ENCODE results near the gene GPX6. TPM values are rescaled to one million over a fixed set of nuclear protein-coding genes. Genes with fewer than 3 reads are reported as not detected.
A peak's percentile ranks its signal among the peaks of the same experiment; 100 is the strongest.

GPX6 gene
- total RNA-seq, 1 donor from 2014 or later, result not detected

- DNase-seq (ENCODE audit: extremely low spot score, unreplicated experiment), result no peak
- peaks cover 45% of the 10 kb centered on the region for H3K27me3 Mint-ChIP-seq (ENCODE audit: unreplicated experiment)
- H3K36me3 Mint-ChIP-seq (ENCODE audit: unreplicated experiment), result no peaks in the 10 kb centered on the region
- peak overlapping the region; percentile 77 for H3K4me3 Mint-ChIP-seq (ENCODE audit: unreplicated experiment)
- peak overlapping the region; percentile 66 for H3K27ac Mint-ChIP-seq (ENCODE audit: unreplicated experiment)
- H3K4me1 Mint-ChIP-seq (ENCODE audit: unreplicated experiment), result peaks cover 16% of the 10 kb centered on the region
- no peaks in the 10 kb centered on the region for H3K9me3 Mint-ChIP-seq (ENCODE audit: unreplicated experiment)
- TF ChIP-seq CTCF (IDR thresholded peaks at IDR 0.05), result no peak
Measured at GRCh38 chr6:28489366-28490204, 26.0 kb downstream of the GPX6 start.

- H3K27me3 Mint-ChIP-seq (ENCODE audit: unreplicated experiment), result peaks cover 45% of the 10 kb centered on the region
- no peaks in the 10 kb centered on the region for H3K9me3 Mint-ChIP-seq (ENCODE audit: unreplicated experiment)
- H3K4me3 Mint-ChIP-seq (ENCODE audit: unreplicated experiment), result peak overlapping the region; percentile 77
- H3K36me3 Mint-ChIP-seq (ENCODE audit: unreplicated experiment), result no peaks in the 10 kb centered on the region
- no peak for TF ChIP-seq CTCF (IDR thresholded peaks at IDR 0.05)
- no peak overlapping the region for H3K27ac Mint-ChIP-seq (ENCODE audit: unreplicated experiment)
- no peak for DNase-seq (ENCODE audit: extremely low spot score, unreplicated experiment)
- peaks cover 16% of the 10 kb centered on the region for H3K4me1 Mint-ChIP-seq (ENCODE audit: unreplicated experiment)
Measured at GRCh38 chr6:28488916-28489365, 26.7 kb downstream of the GPX6 start.

- H3K9me3 Mint-ChIP-seq (ENCODE audit: unreplicated experiment), result no peaks in the 10 kb centered on the region
- no peak overlapping the region for H3K27ac Mint-ChIP-seq (ENCODE audit: unreplicated experiment)
- TF ChIP-seq CTCF (IDR thresholded peaks at IDR 0.05), result no peak
- peaks cover 36% of the 10 kb centered on the region for H3K27me3 Mint-ChIP-seq (ENCODE audit: unreplicated experiment)
- no peak for DNase-seq (ENCODE audit: extremely low spot score, unreplicated experiment)
- no peak overlapping the region for H3K4me3 Mint-ChIP-seq (ENCODE audit: unreplicated experiment)
- peaks cover 16% of the 10 kb centered on the region for H3K4me1 Mint-ChIP-seq (ENCODE audit: unreplicated experiment)
- H3K36me3 Mint-ChIP-seq (ENCODE audit: unreplicated experiment), result no peaks in the 10 kb centered on the region
Measured at GRCh38 chr6:28486988-28487742, 28.4 kb downstream of the GPX6 start.

GRCh38 chr6:28486533-28486932 is 29.1 kb downstream of the GPX6 start:
- Mint-ChIP-seq H3K27me3 (ENCODE audit: unreplicated experiment) (peaks cover 34% of the 10 kb centered on the region), H3K27ac (ENCODE audit: unreplicated experiment) (no peak overlapping the region), H3K9me3 (ENCODE audit: unreplicated experiment) (no peaks in the 10 kb centered on the region), H3K4me3 (ENCODE audit: unreplicated experiment) (no peak overlapping the region), H3K4me1 (ENCODE audit: unreplicated experiment) (peaks cover 16% of the 10 kb centered on the region), H3K36me3 (ENCODE audit: unreplicated experiment) (no peaks in the 10 kb centered on the region)
- DNase-seq (ENCODE audit: extremely low spot score, unreplicated experiment), result no peak
- no peak for TF ChIP-seq CTCF (IDR thresholded peaks at IDR 0.05)

- no peak overlapping the region for H3K27ac Mint-ChIP-seq (ENCODE audit: unreplicated experiment)
- H3K9me3 Mint-ChIP-seq (ENCODE audit: unreplicated experiment), result no peaks in the 10 kb centered on the region
- H3K36me3 Mint-ChIP-seq (ENCODE audit: unreplicated experiment), result no peaks in the 10 kb centered on the region
- H3K27me3 Mint-ChIP-seq (ENCODE audit: unreplicated experiment), result peaks cover 35% of the 10 kb centered on the region
- H3K4me3 Mint-ChIP-seq (ENCODE audit: unreplicated experiment), result no peak overlapping the region
- H3K4me1 Mint-ChIP-seq (ENCODE audit: unreplicated experiment), result peaks cover 16% of the 10 kb centered on the region
- no peak for TF ChIP-seq CTCF (IDR thresholded peaks at IDR 0.05)
- no peak for DNase-seq (ENCODE audit: extremely low spot score, unreplicated experiment)
Measured at GRCh38 chr6:28485482-28485881, 30.1 kb downstream of the GPX6 start.
